Adrenal gland (tissue), 12 donors: ENCODE results near the gene WWOX. TPM values are rescaled to one million over a fixed set of nuclear protein-coding genes. Genes with fewer than 3 reads are reported as not detected.

ENCODE experiments used
- DNase-seq, 7 donors: peaks; one replicate each; pipeline ENCODE4 v3.0.0-alpha.2; 2019 to 2020
- H3K27ac ChIP-seq, 5 donors: fragments of 200-600 bp; sonication (generic) in 4 of 5; 1 replicate in 3 of 5; 2 replicates in 2 of 5; pipeline versions ENCODE4 v1.5.1 to v1.8.0; 2016 to 2020; ENCODE audit warnings: mild to moderate bottlenecking in 1 of 5
- H3K27me3 ChIP-seq: fragments of 200-600 bp; 2 replicates; pipeline ENCODE4 v1.8.0; 2021
- H3K36me3 ChIP-seq, 2 donors: fragments of 200-600 bp; replicated peaks in 1 of 2; 1 replicate in 1 of 2; 2 replicates in 1 of 2; pipeline versions ENCODE4 v1.5.1 to v1.8.0; 2018 to 2022
- H3K4me1 ChIP-seq, 2 donors: fragments of 200-600 bp; replicated peaks in 1 of 2; 1 replicate in 1 of 2; 2 replicates in 1 of 2; pipeline versions ENCODE4 v1.5.1 to v1.8.0; 2018 to 2021
- H3K4me3 ChIP-seq, 4 donors: fragments of 200-600 bp; sonication (generic) in 3 of 4; one replicate each; pipeline ENCODE4 v1.5.1; 2016 to 2018
- H3K9me3 ChIP-seq, 3 donors: fragments of 200-600 bp; sonication (generic) in 1 of 3; replicated peaks in 1 of 3; 1 replicate in 2 of 3; 2 replicates in 1 of 3; pipeline versions ENCODE4 v1.5.1 to v1.8.0; 2016 to 2021
- CTCF ChIP-seq, 6 experiments: fragments of 450-650 bp in 4 of 6; fragments of 200-600 bp in 2 of 6; sonication (generic) in 1 of 6; IDR thresholded peaks; 1 replicate in 5 of 6; 2 replicates in 1 of 6; pipeline versions ENCODE4 v1.5.1 to v1.8.0; 2016 to 2021; ENCODE audit warnings: antibody characterized with exemption in 6 of 6, mild to moderate bottlenecking in 2 of 6, moderate library complexity in 1 of 6
- POLR2A ChIP-seq, 2 donors: fragments of 450-650 bp; IDR thresholded peaks; one replicate each; pipeline ENCODE4 v1.6.1; 2017; ENCODE audit warnings: antibody characterized with exemption in 2 of 2, mild to moderate bottlenecking in 2 of 2, moderate library complexity in 1 of 2
- WGBS, 4 donors: extraction: QIAGEN DNeasy Blood & Tissue Kit in 2 of 4; methylation state at CpG; one replicate each; pipeline versions ENCODE4 v1.1.5 to v1.1.7; 2013 to 2017; 5-methylcytosine and 5-hydroxymethylcytosine counted together
- intact Hi-C, 2 donors: fragments of 100-400 bp; cut with DNase I; formaldehyde crosslinking; loops; one replicate each; pipeline versions ENCODE4 v1.14.1 to v1.15.0; 2022 to 2023
- polyA plus RNA-seq, 3 donors: library from polyadenylated mRNA; stranded (reverse); fragments of 200-250 nt in 2 of 3; fragments of 350-450 nt in 1 of 3; fragmentation: Illumina TruSeq in 1 of 3; extraction: RNeasy Lipid Tissue Mini Kit (QIAGEN cat#74804) in 1 of 3; gene quantifications; one replicate each; pipeline ENCODE4 v1.2.3, GENCODE V29; 2013 to 2014
- total RNA-seq, 9 donors: library from RNA; depleted of rRNA in 4 of 9; stranded (reverse); fragments of >200 nt in 4 of 9; fragments of 120-200 nt in 1 of 9; fragmentation: NEBNext Ultra II Directional in 1 of 9; extraction: Animal tissue kit (Norgen Biotek cat#: 25700) in 1 of 9; gene quantifications; one replicate each; pipeline versions ENCODE4 v1.1.0 to v1.2.4, GENCODE V29; 2013 to 2023
- donor health status: healthy with polysubstance abuse.
- donor health status: Bipolar disorder and iron deficiency.
- donor health status: DM: yes; HTN: yes; CAD: no.
- donor health status: DM: no; HTN: no; CAD: no.
- donor health status: DM: no; HTN: no; CAD: no.
- donor health status: DM: yes; HTN: yes; CAD: no.

The WWOX gene
- total and polyA plus RNA-seq, 12 donors = 11.8 to 74.6 (median 20.5) TPM

GRCh38 chr16:78780808-78781207 lies 681.4 kb downstream of the WWOX start:
- no peak for DNase-seq
- intact Hi-C loops = no loop called here
- Histone ChIP-seq H3K4me1 (no peaks in the 10 kb centered on the region), H3K36me3 (no peaks in the 10 kb centered on the region), H3K9me3 (no peaks in the 10 kb centered on the region), H3K27ac (no peak overlapping the region), H3K4me3 (no peak overlapping the region), H3K27me3 (no peaks in the 10 kb centered on the region)
- 92 to 98% (median 94%) methylated on average over 2 of the region's 2 CpGs for WGBS, 4 donors
- no peak for TF ChIP-seq CTCF (IDR thresholded peaks at IDR 0.05)
- TF ChIP-seq POLR2A (IDR thresholded peaks at IDR 0.05) = no peak

GRCh38 chr16:78782572-78782971 lies 683.1 kb downstream of the WWOX start:
- Histone ChIP-seq H3K27ac (no peak overlapping the region), H3K36me3 (no peaks in the 10 kb centered on the region), H3K27me3 (no peaks in the 10 kb centered on the region), H3K4me3 (no peak overlapping the region), H3K9me3 (no peaks in the 10 kb centered on the region), H3K4me1 (no peaks in the 10 kb centered on the region)
- intact Hi-C loops = no loop called here
- WGBS, 4 donors = 97 to 100% (median 98%) methylated on average over 2 of the region's 2 CpGs
- DNase-seq = no peak
- TF ChIP-seq POLR2A (IDR thresholded peaks at IDR 0.05) (no peak), CTCF (IDR thresholded peaks at IDR 0.05) (no peak)

GRCh38 chr16:78783570-78784079 lies 684.2 kb downstream of the WWOX start:
- Histone ChIP-seq H3K4me3 (no peak overlapping the region), H3K27ac (no peak overlapping the region), H3K4me1 (no peaks in the 10 kb centered on the region), H3K36me3 (no peaks in the 10 kb centered on the region), H3K9me3 (no peaks in the 10 kb centered on the region), H3K27me3 (no peaks in the 10 kb centered on the region)
- DNase-seq = no peak
- no peak for TF ChIP-seq CTCF (IDR thresholded peaks at IDR 0.05)
- TF ChIP-seq POLR2A (IDR thresholded peaks at IDR 0.05) = no peak
- 67 to 85% (median 83%) methylated on average over 4 of the region's 4 CpGs for WGBS, 4 donors
- intact Hi-C loops = no loop called here

- Histone ChIP-seq H3K4me1 (no peaks in the 10 kb centered on the region), H3K4me3 (no peak overlapping the region), H3K27me3 (no peaks in the 10 kb centered on the region), H3K9me3 (no peaks in the 10 kb centered on the region), H3K27ac (no peak overlapping the region), H3K36me3 (no peaks in the 10 kb centered on the region)
- intact Hi-C loops = no loop called here
- 77 to 82% (median 79%) methylated on average over 6 of the region's 6 CpGs for WGBS, 4 donors
- TF ChIP-seq POLR2A (IDR thresholded peaks at IDR 0.05) = no peak
- TF ChIP-seq CTCF (IDR thresholded peaks at IDR 0.05) = no peak
- DNase-seq = no peak
Observed at GRCh38 chr16:78784771-78785170, 685.3 kb downstream of the WWOX start.
